Smooth muscle cell (in vitro differentiated cells): ENCODE measurements around the gene SYTL1. TPM values are rescaled to one million over a fixed set of nuclear protein-coding genes. Genes with fewer than 3 reads are reported as not detected.

Experiments used
- DNase-seq: peaks from one replicate; lab custom pipeline; 2025; ENCODE audit not compliant: unreplicated experiment; lab: John Stamatoyannopoulos, UW
- H2AFZ ChIP-seq: fragments of 200-600 bp; sonication (generic); 2 replicates; pipeline ENCODE4 v1.6.0; 2016; ENCODE audit warnings: antibody characterized with exemption, low read depth, mild to moderate bottlenecking
- H3F3A ChIP-seq: fragments of 200-600 bp; sonication (generic); 2 replicates; pipeline ENCODE4 v1.6.0; 2017; ENCODE audit warnings: antibody characterized with exemption, low read depth
- H3K27ac ChIP-seq: fragments of 200-600 bp; sonication (generic); 2 replicates; pipeline ENCODE4 v1.5.1; 2016; ENCODE audit warnings: low read depth, mild to moderate bottlenecking
- H3K27me3 ChIP-seq: fragments of 200-600 bp; sonication (generic); 2 replicates; pipeline ENCODE4 v1.6.1; 2016; ENCODE audit warnings: low read depth, mild to moderate bottlenecking
- H3K36me3 ChIP-seq: fragments of 200-600 bp; sonication (generic); 2 replicates; pipeline ENCODE4 v1.5.1; 2016; ENCODE audit warnings: low read depth
- H3K4me1 ChIP-seq: fragments of 200-600 bp; sonication (generic); 2 replicates; pipeline ENCODE4 v1.5.1; 2016; ENCODE audit warnings: low read depth
- H3K4me2 ChIP-seq: fragments of 200-600 bp; sonication (generic); 2 replicates; pipeline ENCODE4 v1.6.0; 2016; ENCODE audit warnings: mild to moderate bottlenecking
- H3K4me3 ChIP-seq: fragments of 200-600 bp; sonication (generic); 2 replicates; pipeline ENCODE4 v1.5.1; 2016; ENCODE audit warnings: mild to moderate bottlenecking
- H3K79me2 ChIP-seq: fragments of 200-600 bp; sonication (generic); 2 replicates; pipeline ENCODE4 v1.6.0; 2016; ENCODE audit warnings: low read depth, mild to moderate bottlenecking
- H3K9ac ChIP-seq: fragments of 200-600 bp; sonication (generic); 2 replicates; pipeline ENCODE4 v1.6.0; 2016; ENCODE audit warnings: low read depth
- H3K9me3 ChIP-seq: fragments of 200-600 bp; sonication (generic); replicated peaks from 2 replicates; pipeline ENCODE4 v1.5.1; 2016; ENCODE audit warnings: low read depth
- H4K20me1 ChIP-seq: fragments of 200-600 bp; sonication (generic); 2 replicates; pipeline ENCODE4 v1.6.0; 2016; ENCODE audit warnings: low read depth
- CTCF ChIP-seq: fragments of 200-600 bp; sonication (generic); IDR thresholded peaks from 2 replicates; pipeline ENCODE4 v1.5.1; 2017; ENCODE audit warnings: borderline replicate concordance, mild to moderate bottlenecking, antibody characterized with exemption; ENCODE audit not compliant: insufficient read depth, poor library complexity, severe bottlenecking
- WGBS: methylation state at CpG from one replicate; pipeline ENCODE4 v1.1.7; 2016; ENCODE audit warnings: low lambda C conversion rate; 5-methylcytosine and 5-hydroxymethylcytosine counted together
- polyA plus RNA-seq: library from polyadenylated mRNA; unstranded; fragments of >200 nt; fragmentation: Nextera tagmentation; extraction: Ambion mirVana; gene quantifications from 2 replicates; pipeline ENCODE4 v1.2.1, GENCODE V29; 2016
- total RNA-seq: library from RNA; depleted of rRNA; stranded (reverse); fragments of >200 nt; gene quantifications from 2 replicates; pipeline ENCODE4 v1.2.3, GENCODE V29; 2014

Gene SYTL1
- total and polyA plus RNA-seq, 2 experiments from 2014 or later: 14.2 to 16.5 TPM

GRCh38 chr1:27379564-27380122 is 37.8 kb downstream of the SYTL1 start:
- H3K9ac ChIP-seq: no peak overlapping the region
- WGBS: 86% methylated on average over 11 of the region's 11 CpGs
- DNase-seq: no peak
- H3K27me3 ChIP-seq: no peaks in the 10 kb centered on the region
- no peaks in the 10 kb centered on the region for H3F3A ChIP-seq
- H3K27ac ChIP-seq: no peak overlapping the region
- H3K9me3 ChIP-seq: no peaks in the 10 kb centered on the region
- H4K20me1 ChIP-seq: no peaks in the 10 kb centered on the region
- no peak for TF ChIP-seq CTCF
- H3K4me2 ChIP-seq: no peak overlapping the region
- no peak overlapping the region for H2AFZ ChIP-seq
- H3K79me2 ChIP-seq: no peaks in the 10 kb centered on the region
- H3K4me1 ChIP-seq: no peaks in the 10 kb centered on the region
- H3K36me3 ChIP-seq: no peaks in the 10 kb centered on the region
- no peak overlapping the region for H3K4me3 ChIP-seq

GRCh38 chr1:27380224-27380623 is 38.4 kb downstream of the SYTL1 start:
- H3K27me3 ChIP-seq: no peaks in the 10 kb centered on the region
- no peaks in the 10 kb centered on the region for H3K9me3 ChIP-seq
- no peak overlapping the region for H3K4me3 ChIP-seq
- H3K4me2 ChIP-seq: no peak overlapping the region
- H4K20me1 ChIP-seq: no peaks in the 10 kb centered on the region
- no peaks in the 10 kb centered on the region for H3K36me3 ChIP-seq
- H3K9ac ChIP-seq: no peak overlapping the region
- no peaks in the 10 kb centered on the region for H3F3A ChIP-seq
- H2AFZ ChIP-seq: no peak overlapping the region
- H3K27ac ChIP-seq: no peak overlapping the region
- 80% methylated on average over 4 of the region's 4 CpGs for WGBS
- DNase-seq: no peak
- H3K4me1 ChIP-seq: no peaks in the 10 kb centered on the region
- no peaks in the 10 kb centered on the region for H3K79me2 ChIP-seq
- no peak for TF ChIP-seq CTCF

- Histone ChIP-seq H4K20me1 (no peaks in the 10 kb centered on the region), H3K9ac (no peak overlapping the region), H3K27ac (no peak overlapping the region), H3K27me3 (no peaks in the 10 kb centered on the region), H2AFZ (no peak overlapping the region), H3K4me1 (no peaks in the 10 kb centered on the region), H3K36me3 (no peaks in the 10 kb centered on the region), H3K4me3 (no peak overlapping the region), H3F3A (no peaks in the 10 kb centered on the region), H3K9me3 (no peaks in the 10 kb centered on the region), H3K4me2 (no peak overlapping the region), H3K79me2 (no peaks in the 10 kb centered on the region)
- no peak for TF ChIP-seq CTCF
- DNase-seq: no peak
- 96% methylated on average over 12 of the region's 12 CpGs for WGBS
Observed at GRCh38 chr1:27380766-27381733, 39.2 kb downstream of the SYTL1 start.
